DND-41 (cell line): Measurements from ENCODE around the gene SMIM31.

Experiments
- EZH2 ChIP-seq: IDR thresholded peaks from 3 replicates; pipeline ENCODE4 v1.6.1; 2012; ENCODE audit warnings: borderline replicate concordance, low read depth, mild to moderate bottlenecking, moderate library complexity, low read length, inconsistent platforms; ENCODE audit not compliant: severe bottlenecking
- TF ChIP-seq, protein P1 (sequence below): IDR thresholded peaks from 2 replicates; pipeline ENCODE4 v1.5.1; 2012; ENCODE audit warnings: borderline replicate concordance, low read length, moderate library complexity, mild to moderate bottlenecking; ENCODE audit not compliant: poor library complexity, severe bottlenecking; ENCODE audit errors: extremely low read depth

DNA sequence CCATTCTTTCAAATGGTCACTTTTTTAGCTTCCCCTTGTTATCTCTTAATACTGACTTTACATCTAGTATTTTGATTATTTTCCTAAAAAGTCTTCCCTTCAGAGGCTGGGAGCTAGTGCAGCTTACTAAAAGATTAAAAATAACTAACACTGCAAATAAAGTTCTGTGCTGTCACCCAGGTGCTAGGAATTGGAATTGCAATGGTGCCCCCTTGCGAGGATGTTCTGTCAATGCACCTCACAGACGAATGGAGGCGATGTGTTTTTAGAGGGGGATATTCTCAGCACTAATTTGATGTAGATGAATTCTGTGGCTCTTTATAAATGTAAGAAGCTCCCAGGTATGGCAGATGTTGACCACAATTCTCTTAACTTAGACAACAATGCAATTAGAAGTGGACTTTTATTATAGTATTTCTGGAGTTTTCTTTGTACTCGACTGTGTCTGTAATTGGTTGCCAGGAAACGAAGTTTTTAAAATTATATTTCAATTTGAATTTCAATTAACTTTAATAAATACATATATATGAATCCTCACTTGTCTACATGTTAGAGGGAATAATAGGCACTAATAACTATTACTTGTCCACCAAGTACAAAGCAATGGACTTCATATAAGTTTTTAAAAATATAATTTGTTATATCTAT lies 22.0 kb upstream of the SMIM31 start:
- TF ChIP-seq, protein P1, sequence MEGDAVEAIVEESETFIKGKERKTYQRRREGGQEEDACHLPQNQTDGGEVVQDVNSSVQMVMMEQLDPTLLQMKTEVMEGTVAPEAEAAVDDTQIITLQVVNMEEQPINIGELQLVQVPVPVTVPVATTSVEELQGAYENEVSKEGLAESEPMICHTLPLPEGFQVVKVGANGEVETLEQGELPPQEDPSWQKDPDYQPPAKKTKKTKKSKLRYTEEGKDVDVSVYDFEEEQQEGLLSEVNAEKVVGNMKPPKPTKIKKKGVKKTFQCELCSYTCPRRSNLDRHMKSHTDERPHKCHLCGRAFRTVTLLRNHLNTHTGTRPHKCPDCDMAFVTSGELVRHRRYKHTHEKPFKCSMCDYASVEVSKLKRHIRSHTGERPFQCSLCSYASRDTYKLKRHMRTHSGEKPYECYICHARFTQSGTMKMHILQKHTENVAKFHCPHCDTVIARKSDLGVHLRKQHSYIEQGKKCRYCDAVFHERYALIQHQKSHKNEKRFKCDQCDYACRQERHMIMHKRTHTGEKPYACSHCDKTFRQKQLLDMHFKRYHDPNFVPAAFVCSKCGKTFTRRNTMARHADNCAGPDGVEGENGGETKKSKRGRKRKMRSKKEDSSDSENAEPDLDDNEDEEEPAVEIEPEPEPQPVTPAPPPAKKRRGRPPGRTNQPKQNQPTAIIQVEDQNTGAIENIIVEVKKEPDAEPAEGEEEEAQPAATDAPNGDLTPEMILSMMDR: peak; percentile 92
- no peak for TF ChIP-seq EZH2
